NB4 (cell line): ENCODE measurements around the gene ECE1.

Source experiments
- DNase-seq: peaks from one replicate; pipeline ENCODE4 v3.0.0; 2010; ENCODE audit warnings: low read depth
- H3K4me3 ChIP-seq: one replicate; pipeline ENCODE4 v1.5.1; 2011; ENCODE audit warnings: mild to moderate bottlenecking, low read depth, low read length, moderate library complexity
- MYC ChIP-seq: IDR thresholded peaks from 2 replicates; pipeline ENCODE4 v1.6.1; 2011; ENCODE audit warnings: low read depth, low read length
- POLR2A ChIP-seq: IDR thresholded peaks from 2 replicates; pipeline ENCODE4 v1.6.1; 2011; ENCODE audit warnings: mild to moderate bottlenecking; ENCODE audit not compliant: insufficient read length; ENCODE audit errors: extremely low read depth
- TF ChIP-seq, protein P1 (sequence below): IDR thresholded peaks from one replicate; pipeline ENCODE4 v1.5.1; 2012; ENCODE audit warnings: low read depth, low read length
- TF ChIP-seq, protein P2 (sequence below): IDR thresholded peaks from 2 replicates; pipeline ENCODE4 v1.6.1; 2011; ENCODE audit warnings: low read depth, low read length

ECE1 gene

DNA sequence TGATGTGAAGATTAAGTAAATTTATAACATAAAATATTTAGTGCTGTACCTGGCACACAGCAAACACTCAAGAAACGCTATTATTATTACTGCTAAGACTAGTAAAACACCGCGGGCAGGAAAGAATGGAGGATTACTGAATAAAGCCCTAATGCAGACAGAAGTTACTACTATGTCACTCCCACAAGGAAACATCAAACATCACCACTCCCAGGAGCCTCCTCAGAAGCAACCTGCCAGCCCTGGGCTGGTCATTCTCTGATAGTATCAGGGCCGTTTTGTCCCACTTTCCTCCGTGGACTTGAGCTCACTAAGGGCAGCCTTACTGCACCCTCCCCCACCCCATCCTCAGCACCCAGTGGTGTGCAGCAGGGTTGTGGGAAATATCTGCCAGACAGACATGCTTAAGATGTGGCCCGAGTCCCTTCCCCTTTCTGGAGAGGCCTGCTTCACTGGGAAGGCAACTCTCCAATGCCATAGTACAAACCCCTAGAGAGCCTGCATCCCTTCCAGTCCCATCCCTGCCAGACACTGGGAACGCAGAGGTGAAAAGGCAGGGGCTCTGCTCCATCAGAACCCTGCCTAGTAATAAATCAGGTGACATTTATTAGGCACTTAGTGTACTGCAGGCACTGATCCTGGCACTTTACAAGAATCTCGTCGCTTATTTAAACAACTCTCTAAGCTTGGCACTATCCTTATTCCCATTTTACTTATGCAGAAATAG is 41.7 kb upstream of the ECE1 start:
- TF ChIP-seq, protein P1, sequence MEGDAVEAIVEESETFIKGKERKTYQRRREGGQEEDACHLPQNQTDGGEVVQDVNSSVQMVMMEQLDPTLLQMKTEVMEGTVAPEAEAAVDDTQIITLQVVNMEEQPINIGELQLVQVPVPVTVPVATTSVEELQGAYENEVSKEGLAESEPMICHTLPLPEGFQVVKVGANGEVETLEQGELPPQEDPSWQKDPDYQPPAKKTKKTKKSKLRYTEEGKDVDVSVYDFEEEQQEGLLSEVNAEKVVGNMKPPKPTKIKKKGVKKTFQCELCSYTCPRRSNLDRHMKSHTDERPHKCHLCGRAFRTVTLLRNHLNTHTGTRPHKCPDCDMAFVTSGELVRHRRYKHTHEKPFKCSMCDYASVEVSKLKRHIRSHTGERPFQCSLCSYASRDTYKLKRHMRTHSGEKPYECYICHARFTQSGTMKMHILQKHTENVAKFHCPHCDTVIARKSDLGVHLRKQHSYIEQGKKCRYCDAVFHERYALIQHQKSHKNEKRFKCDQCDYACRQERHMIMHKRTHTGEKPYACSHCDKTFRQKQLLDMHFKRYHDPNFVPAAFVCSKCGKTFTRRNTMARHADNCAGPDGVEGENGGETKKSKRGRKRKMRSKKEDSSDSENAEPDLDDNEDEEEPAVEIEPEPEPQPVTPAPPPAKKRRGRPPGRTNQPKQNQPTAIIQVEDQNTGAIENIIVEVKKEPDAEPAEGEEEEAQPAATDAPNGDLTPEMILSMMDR, result no peak
- no peak for TF ChIP-seq POLR2A
- TF ChIP-seq MYC, result no peak
- TF ChIP-seq, protein P2, sequence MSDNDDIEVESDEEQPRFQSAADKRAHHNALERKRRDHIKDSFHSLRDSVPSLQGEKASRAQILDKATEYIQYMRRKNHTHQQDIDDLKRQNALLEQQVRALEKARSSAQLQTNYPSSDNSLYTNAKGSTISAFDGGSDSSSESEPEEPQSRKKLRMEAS, result no peak
- H3K4me3 ChIP-seq, result no peak overlapping the region
- DNase-seq, result peak; percentile 63

DNA sequence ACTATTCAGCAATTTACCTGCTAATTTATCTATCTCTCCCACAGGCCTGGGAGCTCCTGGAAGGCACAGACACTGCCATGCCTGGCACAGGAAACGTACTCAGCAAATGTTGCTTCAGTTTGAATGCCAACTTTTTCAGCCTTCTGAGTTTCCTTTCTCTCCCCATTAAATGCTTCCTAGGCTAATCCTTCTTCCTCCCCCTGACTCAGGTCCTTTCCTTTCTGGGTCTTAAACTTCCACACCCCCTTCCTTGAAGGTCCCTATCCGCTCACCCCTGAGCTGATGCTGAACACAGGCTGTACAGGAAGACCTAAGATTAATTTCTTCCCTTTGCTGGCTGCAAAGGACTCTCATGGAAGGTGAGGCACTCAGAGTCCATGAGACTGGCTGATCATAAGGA is 40.3 kb upstream of the ECE1 start:
- TF ChIP-seq, protein P2, result no peak
- TF ChIP-seq POLR2A, result no peak
- no peak for TF ChIP-seq MYC
- TF ChIP-seq, protein P1, result no peak
- DNase-seq, result no peak
- no peak overlapping the region for H3K4me3 ChIP-seq

DNA sequence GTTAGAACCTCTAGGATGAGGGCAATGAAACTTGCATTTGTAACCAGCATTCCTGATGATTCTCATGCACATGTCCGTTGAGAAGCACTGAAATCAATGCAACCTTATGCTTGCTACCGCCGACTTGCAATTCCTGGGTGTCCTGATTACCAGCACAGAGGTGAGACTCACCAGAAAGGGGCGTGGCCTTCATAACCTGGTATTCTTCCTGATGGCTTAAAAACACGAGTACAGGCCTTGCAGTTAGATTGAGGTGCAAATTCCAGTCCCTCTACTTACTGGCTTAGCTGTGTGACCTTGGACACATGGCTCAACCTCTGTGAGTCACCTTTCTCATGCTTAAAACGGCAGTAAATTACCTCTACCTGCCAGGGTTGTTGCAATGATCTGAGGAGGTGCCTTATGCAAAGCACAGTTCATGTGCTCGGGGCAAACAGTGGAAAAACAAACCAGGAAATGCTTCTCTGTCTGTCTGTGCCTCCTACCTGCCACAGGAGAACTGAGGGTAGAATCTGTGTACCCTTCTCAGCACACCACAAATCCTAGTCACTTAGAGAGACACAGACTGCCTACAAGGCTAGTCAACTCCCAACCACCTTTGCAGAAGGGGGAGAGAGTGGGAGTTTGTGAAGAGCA is 39.1 kb upstream of the ECE1 start:
- no peak for DNase-seq
- no peak overlapping the region for H3K4me3 ChIP-seq
- no peak for TF ChIP-seq MYC
- TF ChIP-seq, protein P2, result no peak
- TF ChIP-seq, protein P1, result no peak
- TF ChIP-seq POLR2A, result no peak

DNA sequence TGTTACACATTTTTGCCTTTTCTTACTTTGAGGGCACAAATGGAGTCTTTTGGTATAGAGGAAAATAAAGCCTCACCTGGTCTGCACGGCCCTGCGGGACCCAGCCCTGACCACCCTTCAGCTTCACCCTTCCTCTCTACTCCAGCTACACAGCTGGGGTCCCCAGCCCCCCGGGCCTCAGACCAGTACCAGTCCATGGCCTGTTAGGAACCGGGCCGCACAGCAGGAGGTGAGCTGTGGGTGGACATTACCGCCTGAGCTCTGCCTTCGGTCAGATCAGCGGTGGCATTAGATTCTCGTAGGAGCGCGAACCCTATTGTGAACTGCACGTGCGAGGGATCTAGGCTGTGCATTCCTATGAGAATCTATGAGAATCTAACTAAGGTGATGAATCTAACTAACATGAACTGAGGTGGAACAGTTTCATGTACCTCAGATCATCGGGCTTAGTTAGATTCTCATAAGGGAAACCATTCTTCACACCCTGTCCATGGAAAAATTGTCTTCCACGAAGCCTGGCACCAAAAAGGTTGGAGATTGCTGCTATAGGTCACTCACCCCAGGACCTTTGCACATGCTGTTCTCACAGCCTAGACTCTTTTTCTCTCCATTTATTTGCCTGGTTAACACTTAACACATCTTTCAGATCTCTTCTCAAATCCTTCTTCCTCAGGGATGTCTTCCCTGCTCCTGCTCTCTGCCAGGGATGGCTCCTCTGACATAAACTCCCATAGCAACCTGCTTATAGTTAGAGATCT is 37.5 kb upstream of the ECE1 start:
- DNase-seq, result no peak
- TF ChIP-seq, protein P2, result no peak
- TF ChIP-seq POLR2A (no peak), MYC (no peak)
- TF ChIP-seq, protein P1, result no peak
- H3K4me3 ChIP-seq, result no peak overlapping the region

DNA sequence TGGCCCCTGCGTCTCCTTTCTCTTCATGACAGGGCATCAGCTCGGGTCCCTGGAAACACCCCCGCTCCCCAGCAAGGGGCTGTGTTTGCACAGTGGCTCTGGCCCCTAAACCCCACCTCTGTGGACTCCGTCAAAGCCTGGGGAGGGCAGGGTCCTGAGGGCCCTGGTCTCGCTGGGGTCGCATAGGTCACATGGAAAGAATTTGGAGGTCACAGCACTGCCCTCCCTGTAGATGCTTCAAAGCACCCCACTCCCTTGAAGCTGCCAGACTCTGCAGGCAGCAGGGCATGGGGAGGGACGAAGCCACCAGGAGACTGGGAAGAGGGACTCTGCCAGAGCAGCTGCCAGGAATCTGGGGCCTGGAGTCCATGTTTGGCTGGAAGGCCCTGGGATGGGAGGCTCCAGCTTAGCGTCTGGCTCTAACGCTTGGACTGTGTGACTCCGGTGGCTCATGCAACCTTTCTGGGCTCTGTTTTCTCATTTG is 36.6 kb upstream of the ECE1 start:
- TF ChIP-seq, protein P2, result no peak
- no peak for TF ChIP-seq MYC
- TF ChIP-seq, protein P1, result no peak
- no peak for TF ChIP-seq POLR2A
- H3K4me3 ChIP-seq, result no peak overlapping the region
- no peak for DNase-seq
